Putamen (tissue), 1 donor: ENCODE results near the gene FILIP1L.
"Not testable (repeated sequence)": the region's sequence is repeated elsewhere in the genome, so short reads cannot be mapped to it uniquely, and the experiment has no call there.

ENCODE experiments used
- DNase-seq: peaks from one replicate; pipeline ENCODE4 v3.0.0-alpha.2; 2016; ENCODE audit warnings: low spot score

FILIP1L gene

DNA sequence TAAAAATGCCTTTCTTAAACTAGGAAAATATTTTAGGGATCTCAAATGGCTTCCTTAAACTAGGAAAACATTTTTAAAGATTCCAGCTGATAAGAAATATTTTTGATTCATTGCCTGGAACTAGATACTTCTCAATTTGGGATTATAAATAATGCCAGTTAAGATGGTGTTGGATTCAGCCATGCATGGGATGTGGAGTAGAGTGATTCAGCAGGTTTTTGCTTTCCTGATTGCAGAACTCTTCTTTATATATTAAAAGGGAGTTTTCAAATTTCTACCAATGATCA is 15.6 kb downstream of the FILIP1L start:
- DNase-seq, result no peak

DNA sequence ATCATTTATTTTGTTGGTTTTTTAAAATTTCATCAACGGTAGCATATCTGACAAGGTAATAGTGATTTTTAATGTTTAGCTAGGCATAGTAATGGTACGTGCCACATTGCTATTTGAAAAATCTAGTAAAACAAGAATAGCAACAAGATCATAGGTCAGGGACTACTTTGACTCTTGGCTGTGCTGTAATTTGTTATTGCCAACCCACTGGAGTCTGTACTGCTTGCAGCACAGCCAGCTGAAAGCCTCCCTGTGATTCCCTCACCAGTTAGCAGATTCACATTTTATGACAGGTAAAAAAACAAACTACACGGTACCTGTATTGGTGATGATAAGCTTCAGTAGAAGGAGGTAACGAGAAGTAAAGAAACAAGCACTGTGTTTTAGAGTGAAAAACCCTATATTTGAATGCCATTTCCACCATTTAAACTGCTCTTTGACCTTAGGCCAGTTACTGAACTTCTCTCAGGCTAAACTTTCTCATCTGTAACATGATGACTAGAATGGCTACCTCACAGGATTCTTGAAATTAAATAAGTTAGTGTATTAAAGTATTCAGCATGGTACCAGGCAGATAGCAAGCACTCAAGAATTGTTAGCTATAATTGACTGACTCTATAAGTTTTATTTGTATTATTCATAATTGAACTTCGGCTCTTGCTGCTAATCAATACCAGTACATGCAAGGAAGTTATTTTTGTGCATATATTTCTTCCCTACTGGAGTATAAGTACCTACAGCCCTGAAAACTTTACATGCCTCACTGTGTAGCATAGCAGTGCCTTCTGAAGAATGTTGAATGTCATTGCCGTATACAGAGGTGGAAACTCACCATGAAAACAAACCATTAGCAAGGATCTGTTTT is 16.1 kb downstream of the FILIP1L start:
- no peak for DNase-seq

DNA sequence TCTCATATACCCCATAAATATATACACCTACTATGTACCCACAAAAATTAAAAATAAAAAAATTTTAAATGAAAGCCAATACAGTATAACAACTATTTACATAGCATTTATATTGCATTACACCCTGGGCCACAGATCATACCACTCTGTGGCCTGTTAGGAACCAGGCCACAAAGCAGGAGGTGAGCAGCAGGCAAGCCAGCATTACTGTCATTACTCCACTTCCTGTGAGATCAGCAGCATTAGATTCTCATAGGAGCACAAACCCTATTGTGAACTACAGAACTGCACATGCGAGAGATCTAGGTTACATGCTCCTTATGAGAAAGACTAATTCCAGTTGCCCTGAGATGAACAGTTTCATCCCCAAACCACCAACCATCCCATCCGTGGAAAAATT is 17.4 kb downstream of the FILIP1L start:
- DNase-seq, result no peak

DNA sequence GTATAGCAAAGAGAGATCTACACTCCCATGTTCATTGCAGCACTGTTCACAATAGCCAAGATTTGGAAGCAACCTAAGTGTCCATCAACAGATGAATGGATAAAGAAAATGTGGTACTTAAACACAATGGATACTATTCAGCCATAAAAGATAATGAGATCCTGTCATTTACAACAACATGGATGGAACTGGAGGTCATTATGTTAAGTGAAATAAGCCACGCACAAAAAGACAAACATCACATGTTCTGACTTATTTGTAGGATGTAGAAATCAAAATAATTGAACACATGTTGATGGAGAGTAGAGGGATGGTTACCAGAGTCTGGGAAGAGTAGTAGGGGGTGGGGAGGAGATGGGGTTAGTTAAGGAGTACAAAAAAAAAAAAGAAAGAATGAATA is 18.0 kb downstream of the FILIP1L start:
- DNase-seq, result not testable (repeated sequence)

DNA sequence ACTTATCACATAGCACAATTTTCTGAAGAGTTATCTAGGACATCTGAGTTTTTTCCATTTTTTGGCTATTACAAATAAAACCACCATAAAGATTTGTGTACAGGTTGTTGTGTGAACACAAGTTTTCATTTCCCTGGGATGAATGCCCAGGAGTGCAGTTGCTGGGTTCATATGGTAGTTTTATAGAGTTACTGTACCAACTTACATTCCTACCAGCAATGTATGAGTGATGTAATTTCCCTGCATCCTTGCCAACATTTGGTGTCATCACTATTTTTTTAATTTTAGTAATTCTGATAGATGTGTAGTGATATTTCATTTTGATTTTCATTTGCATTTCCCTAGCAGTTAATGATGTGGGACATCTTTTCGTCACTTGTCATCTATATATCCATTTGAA is 20.5 kb downstream of the FILIP1L start:
- no peak for DNase-seq

DNA sequence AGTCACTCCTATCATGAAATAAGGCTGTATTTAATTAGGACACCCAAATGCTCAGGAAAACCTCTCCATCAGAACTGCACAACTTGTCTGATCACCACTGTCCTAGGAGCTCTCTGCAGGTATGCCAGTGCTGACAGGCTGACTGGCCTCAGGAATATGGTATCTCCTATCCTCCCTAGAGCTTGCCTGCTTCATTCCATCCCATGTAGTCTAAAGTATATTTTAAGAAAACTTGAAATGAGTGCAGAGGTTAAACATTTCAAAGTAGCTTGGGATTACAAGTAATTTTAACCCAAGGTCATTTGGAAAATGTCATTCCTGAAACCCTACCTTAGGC is 23.7 kb downstream of the FILIP1L start:
- no peak for DNase-seq

DNA sequence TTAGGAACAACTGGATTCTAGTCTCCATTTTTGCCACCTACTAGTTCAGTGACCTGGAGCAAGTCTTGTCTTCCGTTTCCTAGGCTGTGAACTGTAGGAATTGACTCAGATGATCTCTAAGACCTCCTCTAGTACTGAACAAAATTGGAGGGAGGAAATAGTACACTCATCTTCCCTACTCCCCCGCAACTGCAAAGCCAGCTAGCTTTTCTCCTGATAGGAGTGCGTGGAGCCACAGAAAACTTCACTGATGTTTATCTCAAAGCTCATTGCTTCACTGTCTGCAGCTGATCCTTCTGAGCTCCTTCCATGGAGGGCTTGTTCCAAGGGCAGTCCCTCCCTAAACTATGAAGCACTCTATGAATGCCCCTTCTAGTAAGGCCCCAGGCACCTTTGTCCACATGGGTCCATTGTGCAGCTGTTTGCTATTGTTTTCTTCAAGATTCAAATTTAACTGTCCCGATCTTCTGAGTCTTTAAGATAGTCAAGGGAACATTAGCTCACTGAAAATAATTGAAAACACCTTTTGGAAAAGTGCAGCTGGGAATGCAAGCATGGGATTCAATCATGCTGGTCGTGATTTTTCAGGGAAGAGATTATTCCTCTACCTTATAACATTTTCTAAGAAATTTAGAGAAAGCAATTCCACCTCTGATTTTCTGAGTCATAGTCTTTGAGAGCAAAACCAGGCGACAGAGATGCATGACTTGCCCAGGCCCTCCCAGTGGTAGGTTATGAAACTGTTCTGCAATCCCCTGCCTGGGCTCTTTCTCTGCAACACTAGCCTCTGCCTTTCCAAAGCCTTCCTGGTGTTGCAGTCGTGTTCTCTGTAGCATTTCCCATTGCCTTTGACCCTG is 24.3 kb downstream of the FILIP1L start:
- peak; percentile 27 for DNase-seq

DNA sequence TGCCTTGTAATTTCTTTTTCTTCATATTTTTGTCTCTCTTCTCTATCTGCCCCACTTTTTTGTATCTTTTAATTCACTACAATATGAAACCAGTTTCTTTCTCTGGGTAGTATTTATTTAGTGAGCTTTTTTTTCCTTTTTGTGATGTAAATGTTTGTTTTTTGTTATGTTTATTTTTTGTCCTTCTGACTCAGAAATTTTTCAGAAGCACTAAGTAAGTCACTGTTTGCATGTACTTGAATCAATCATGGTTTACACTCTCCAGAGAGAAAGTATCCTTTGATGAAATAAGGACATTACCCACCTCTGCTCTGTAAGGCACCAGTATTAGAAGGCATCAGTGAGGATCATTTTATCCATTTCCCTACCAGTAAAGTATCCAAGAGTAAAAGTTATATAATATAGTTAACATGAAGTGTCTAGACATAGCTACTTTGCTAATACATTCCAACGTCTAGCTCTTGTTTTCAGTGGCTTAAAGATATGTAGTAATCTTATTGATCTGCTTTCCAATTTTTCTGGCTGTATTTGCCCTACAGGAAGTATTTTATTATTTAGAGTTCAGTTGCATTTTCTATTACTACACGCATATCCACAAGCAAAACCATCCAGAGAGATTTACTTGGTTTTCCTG is 25.4 kb downstream of the FILIP1L start:
- no peak for DNase-seq

DNA sequence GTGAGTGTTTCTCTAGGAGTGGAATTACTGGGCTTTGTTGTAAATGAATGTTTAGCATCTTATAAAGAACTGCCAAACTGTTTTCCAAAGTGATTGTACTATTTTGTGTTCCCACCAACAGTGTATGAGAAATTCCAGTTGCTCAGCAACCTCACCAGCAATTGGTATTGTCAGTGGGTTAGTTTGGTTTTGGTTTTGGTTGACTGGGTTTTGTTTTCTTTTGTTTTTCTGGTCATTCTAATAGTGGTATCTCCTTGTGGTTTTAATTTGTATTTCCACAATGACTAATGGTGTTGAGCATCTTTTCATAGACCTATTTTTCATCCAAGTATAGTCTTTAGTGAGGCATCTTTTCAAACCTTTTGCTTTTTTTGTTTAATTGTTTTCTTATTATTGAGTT is 27.1 kb downstream of the FILIP1L start:
- DNase-seq, result no peak

DNA sequence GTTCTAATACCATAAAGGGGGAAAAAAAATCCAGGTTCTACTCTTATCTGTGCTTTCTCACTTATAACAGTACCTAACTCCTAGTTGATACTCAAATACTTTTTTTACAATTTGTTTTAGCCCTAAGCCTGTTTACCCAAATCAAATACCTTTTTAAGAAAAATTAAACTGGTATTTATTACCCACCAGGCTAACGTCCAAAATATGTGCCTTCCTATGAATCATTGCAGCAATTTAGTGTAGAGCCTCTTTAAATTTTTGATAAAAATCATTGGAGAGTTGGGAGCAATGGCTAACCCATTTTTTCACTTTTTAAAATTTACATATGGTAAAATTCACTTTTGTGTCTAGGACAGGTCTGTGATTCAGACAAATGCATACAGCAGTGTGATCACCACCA is 27.9 kb downstream of the FILIP1L start:
- no peak for DNase-seq

DNA sequence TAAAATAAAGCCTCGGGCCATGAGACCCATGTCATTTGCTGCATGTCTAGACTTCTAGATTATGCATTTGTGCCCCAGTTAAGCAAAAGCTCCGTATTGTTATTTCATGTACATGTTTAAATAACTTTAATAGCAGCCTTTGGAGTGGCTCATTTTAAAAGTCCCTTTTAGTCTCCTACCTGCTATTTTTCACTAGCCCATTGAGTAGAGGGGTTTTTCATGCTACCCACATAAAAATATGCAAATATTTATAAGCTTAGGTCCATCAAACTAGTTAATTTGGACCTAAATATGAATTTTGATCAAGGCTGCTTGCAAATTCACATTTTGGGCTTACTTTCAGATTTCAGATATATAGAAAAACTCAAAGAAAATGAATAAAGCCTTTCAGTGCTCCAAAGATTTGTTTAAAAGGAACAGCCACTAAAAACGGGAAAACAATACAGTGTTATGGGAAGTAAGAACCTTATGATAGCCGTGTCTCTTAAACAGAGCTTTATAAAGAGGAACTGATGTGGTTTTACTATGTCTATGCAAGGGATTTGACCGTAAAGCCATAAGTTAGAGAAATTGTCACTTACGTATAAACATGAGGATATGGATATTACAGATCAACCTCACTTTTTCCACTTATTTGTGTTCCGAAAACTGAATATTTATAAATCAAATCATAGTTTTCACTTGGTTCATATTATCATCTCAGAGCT is 30.0 kb downstream of the FILIP1L start:
- DNase-seq, result no peak

DNA sequence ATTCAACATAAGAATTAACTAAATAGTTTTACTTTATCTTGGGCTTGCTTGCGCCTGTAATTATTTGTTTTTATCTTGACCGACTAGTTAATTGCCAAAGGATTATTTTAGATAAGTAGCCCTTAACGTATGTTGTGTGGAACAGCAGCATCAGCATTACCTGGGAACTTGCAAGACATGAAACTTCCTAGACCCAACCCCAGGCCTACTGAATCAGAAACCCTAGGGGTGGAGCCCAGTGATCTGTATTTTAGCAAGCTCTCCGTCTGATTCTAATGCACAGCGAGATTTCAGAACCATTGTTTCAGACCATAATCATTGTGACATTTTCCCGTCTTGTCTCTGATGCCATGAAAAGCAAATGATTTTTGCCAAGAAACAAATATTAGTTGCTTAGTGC is 31.1 kb downstream of the FILIP1L start:
- no peak for DNase-seq

DNA sequence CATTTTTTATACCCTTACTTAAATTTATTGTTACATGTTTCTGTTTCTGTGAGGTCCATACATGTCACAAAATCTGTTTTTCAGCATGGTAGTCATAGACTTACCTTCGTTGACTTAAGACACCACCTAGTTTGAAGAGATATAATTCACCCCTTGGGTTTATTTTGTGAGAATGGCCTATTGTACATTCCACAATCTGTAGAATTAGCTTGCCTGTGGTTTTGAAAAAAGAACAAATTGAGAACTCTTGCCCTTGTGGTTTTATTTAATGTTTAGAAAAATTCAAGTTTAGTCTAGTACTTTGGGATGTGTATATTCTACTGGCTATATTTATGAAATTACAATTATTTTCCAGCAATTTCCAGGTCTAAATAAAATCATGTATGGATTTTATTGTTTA is 31.6 kb downstream of the FILIP1L start:
- no peak for DNase-seq

DNA sequence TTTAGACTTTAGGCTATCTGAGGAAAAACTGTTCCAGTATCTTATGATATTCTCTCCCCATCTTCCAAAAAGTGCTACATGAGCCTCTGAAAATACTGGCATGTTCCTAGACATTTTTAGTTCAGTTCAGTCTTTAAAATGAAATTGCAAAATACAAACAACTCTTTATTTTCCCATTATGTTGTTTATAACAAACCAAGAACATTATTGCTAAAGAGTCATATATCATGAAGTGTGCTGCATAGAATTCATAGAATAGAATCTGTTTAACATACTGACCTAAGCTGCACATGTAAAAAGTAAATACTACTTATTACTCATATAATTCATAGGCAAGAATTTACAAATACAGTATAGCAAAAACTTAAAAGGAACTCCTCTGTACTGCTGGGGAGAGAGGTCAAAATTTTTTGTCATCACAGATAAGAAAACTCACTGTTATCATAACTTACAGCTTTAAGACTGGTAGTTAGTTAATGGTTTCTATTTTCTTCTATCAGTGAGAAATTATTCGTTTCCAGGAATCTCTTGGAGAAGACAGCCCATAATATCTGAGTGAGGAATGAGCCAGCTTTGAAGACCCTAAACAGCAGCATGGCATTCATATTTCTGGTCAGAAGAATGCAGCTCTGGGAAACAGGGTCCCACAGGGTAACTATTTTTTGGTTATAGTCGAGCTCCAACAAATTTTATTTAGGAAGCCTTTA is 32.2 kb downstream of the FILIP1L start:
- no peak for DNase-seq

DNA sequence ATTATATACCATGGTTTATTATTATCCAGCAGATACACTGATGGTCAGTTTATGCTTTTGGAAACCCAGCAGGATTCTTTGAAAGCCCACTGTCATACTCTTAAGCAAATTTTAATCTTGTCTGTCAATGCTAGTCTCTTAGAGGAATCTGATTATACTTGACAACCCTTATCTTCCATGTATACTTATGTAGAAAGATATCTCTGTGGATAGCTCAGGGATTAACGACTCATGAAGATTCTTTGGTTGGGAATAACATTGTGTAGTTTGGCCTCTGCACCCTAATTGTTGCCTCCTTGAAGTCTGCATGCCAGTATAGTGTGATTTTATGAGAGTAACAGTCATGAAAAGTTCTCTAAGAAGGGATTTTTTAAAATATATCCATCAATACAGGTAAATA is 33.0 kb downstream of the FILIP1L start:
- no peak for DNase-seq

DNA sequence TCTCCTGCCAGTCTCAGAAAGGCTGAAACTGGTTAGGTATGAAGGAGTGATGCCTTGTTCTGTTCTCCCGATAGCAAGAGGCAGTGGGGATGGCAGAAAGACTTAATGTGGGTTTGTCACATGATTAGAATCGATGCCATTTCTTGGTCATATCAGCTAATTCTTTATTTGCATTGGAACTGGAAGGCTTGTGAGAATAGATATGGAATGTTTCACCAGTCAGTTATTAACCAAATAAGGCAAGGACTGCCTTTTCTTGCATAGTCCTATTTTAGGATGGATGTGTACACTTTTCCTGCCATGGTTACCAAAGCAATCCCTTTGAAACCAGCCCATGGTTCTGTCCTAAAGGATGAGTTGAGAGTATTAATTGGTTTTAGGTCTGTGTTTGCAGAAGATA is 33.7 kb downstream of the FILIP1L start:
- no peak for DNase-seq

DNA sequence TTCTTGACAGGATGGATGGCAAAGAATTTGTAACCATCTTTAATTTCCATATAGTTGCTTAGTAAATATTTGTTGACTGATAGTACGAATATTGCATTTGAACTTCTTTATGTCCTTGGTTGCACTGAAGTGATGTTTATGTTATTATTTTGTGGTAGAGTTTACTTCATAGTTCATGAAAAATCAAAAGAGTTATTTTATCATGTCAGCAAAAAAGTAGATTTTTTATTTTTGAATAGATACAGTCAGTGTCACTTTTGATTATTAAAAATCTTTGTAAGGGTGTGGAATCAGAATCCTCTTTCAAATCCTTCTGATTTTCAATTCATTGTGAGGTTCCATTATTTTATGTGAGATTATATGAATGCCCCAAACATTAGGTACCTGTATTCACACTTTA is 35.0 kb downstream of the FILIP1L start:
- DNase-seq, result no peak

DNA sequence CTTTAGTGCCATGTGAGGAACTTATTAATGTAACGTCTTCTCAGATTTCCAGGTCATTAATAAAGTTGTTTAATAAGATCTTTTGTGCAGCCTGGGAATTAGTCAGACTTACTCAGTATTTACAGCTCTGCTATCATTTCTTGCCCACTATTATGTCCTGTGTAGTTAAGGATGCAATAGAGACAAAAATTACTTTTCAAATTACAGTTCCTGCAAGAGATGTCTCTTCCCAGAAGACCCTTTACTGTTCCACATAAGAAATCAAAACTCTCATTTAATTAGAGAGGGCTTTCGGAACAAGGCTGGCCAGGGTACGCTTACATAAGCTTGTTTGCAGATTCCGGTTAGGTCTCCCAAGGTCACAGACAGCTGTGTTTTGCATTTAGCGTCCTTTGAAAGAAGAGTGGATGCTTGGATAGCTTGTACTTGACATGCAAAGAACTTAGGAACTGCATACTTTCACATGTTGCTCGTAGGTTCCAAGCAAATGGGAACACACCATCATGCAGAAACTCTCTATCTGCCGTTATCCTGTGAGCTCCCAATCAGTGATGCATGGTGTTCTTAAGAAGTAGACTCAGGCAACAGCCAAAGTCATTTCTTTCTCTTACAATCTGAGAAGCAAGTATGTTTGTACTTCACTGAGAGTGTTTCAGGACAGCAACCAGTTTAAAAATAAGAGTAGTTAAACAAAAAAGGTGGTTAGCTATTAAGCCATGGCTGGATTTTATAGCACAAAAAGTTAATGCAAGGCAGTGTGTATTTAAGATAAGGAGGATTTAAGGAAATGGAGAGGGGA is 37.4 kb downstream of the FILIP1L start:
- no peak for DNase-seq

DNA sequence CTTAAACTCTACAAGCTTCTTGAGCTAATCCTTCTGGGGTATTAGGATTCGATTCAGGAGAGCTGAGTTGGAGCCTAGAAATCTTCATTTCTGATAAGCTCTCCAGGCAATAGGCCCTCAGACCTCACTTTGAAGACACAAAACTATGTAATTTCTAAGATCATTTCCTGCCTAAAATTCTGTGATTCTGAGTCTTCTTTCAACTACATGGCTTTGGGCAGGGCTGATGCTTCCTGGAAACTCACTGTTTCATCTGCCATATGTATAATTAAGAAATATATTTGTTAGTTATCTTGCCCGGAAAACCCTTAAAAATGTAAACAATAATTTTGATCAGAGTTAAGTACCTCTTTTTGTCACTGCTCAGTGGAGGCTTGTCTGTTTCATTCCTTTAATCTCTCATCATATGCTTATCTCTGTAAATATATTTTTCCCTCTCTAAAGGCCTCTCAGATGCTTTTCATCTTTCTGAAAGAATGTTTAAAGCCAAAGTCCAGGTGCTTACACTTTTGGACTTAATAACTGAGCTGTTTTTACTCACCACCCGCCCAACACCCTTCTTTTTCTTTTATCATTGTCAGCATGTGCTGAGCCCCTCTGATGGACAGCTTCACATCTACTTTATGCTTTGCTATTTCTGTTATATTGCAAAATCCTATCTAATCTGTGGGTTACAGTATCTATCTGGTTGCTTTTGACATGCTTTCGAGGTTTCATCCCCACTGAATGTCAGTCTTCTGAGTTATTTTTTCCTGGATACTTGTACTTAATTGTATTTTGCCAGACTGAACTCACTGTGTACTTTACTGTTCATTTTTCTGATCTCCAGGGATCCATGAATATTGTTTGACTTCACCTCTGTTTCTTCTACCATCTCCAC is 38.2 kb downstream of the FILIP1L start:
- DNase-seq, result no peak

DNA sequence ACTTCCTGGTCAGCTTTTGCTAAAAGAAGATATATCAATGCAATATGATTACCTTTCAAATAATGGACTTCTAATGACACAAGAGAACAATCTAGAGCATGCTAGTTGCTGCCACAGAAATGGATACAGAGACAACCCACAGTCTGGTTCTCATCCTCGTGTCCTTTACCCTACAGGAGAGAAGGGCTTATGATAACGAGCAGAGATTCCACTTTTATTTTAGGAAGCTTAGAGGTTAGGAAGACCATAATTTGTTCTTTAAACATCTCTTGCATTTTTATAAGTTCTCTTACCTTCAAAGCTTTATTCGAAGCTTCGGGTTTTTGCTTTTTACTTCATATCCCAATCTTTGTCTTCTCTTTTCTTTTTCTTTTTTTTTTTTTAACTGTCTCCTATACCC is 39.1 kb downstream of the FILIP1L start:
- DNase-seq, result no peak
